GM21723 (cell line): ENCODE results near the gene MEF2A.

ENCODE experiments used
- ATAC-seq: cut with Tn5 transposase; IDR thresholded peaks from one replicate; pipeline ENCODE4 v1.9.1; 2021; ENCODE audit warnings: mild to moderate bottlenecking, moderate library complexity; ENCODE audit not compliant: unreplicated experiment

The MEF2A gene

GRCh38 chr15:99562238-99562637 lies 3.5 kb upstream of the MEF2A start:
- no peak for ATAC-seq

- ATAC-seq, result peak; percentile 31
These were observed 1.3 kb upstream of the MEF2A start for GRCh38 chr15:99564221-99565048.

- no peak for ATAC-seq
These were observed 810 bp upstream of the MEF2A start for GRCh38 chr15:99565049-99565298.

GRCh38 chr15:99566157-99566897 lies 543 bp downstream of the MEF2A start:
- ATAC-seq, result no peak

- ATAC-seq, result no peak
These were observed 3.0 kb downstream of the MEF2A start for GRCh38 chr15:99568625-99569352.

- no peak for ATAC-seq
These were observed 5.5 kb downstream of the MEF2A start for GRCh38 chr15:99571299-99571698.

- ATAC-seq, result no peak
These were observed 8.3 kb downstream of the MEF2A start for GRCh38 chr15:99574048-99574447.

- ATAC-seq, result no peak
These were observed 8.7 kb downstream of the MEF2A start for GRCh38 chr15:99574502-99574901.

GRCh38 chr15:99578809-99579208 lies 13.0 kb downstream of the MEF2A start:
- ATAC-seq, result peak; percentile 63

- ATAC-seq, result no peak
These were observed 14.3 kb downstream of the MEF2A start for GRCh38 chr15:99580076-99580475.

- ATAC-seq, result no peak
These were observed 16.8 kb downstream of the MEF2A start for GRCh38 chr15:99582508-99582960.

- ATAC-seq, result no peak
These were observed 18.4 kb downstream of the MEF2A start for GRCh38 chr15:99584081-99584600.

- no peak for ATAC-seq
These were observed 20.3 kb downstream of the MEF2A start for GRCh38 chr15:99586121-99586520.

GRCh38 chr15:99589801-99590200 lies 24.0 kb downstream of the MEF2A start:
- ATAC-seq, result no peak

GRCh38 chr15:99590913-99591646 lies 25.3 kb downstream of the MEF2A start:
- no peak for ATAC-seq

- no peak for ATAC-seq
These were observed 26.5 kb downstream of the MEF2A start for GRCh38 chr15:99592145-99592791.

- ATAC-seq, result no peak
These were observed 27.3 kb downstream of the MEF2A start for GRCh38 chr15:99593070-99593469.

- ATAC-seq, result no peak
These were observed 29.1 kb downstream of the MEF2A start for GRCh38 chr15:99594916-99595315.

GRCh38 chr15:99598296-99598695 lies 32.5 kb downstream of the MEF2A start:
- ATAC-seq, result no peak

- no peak for ATAC-seq
These were observed 38.0 kb downstream of the MEF2A start for GRCh38 chr15:99603828-99604227.
